H9 (cell line): ENCODE data around the gene IL9R. TPM values are rescaled to one million over a fixed set of nuclear protein-coding genes. Genes with fewer than 3 reads are reported as not detected.

Experiments
- DNase-seq: peaks from one replicate; pipeline ENCODE4 v3.0.0-alpha.2; 2017
- H2AFZ ChIP-seq: one replicate; pipeline ENCODE4 v1.6.1; 2013; ENCODE audit warnings: mild to moderate bottlenecking, low read length, control low read depth, moderate library complexity
- H2AK5ac ChIP-seq: 2 replicates; pipeline ENCODE4 v1.6.1; 2013; ENCODE audit warnings: low read length, control low read depth, mixed read lengths; ENCODE audit not compliant: insufficient read length
- H2BK120ac ChIP-seq: one replicate; pipeline ENCODE4 v1.6.1; 2013; ENCODE audit warnings: low read depth, mild to moderate bottlenecking, low read length, control low read depth, inconsistent platforms; ENCODE audit not compliant: poor library complexity, severe bottlenecking
- H2BK12ac ChIP-seq: 2 replicates; pipeline ENCODE4 v1.6.1; 2013; ENCODE audit warnings: low read length, control low read depth, mixed read lengths, low read depth; ENCODE audit not compliant: insufficient read length
- H2BK15ac ChIP-seq: 2 replicates; pipeline ENCODE4 v1.6.1; 2013; ENCODE audit warnings: low read depth, low read length, control low read depth
- H2BK20ac ChIP-seq: one replicate; pipeline ENCODE4 v1.6.1; 2013; ENCODE audit warnings: low read depth, mild to moderate bottlenecking, low read length, control low read depth, inconsistent platforms; ENCODE audit not compliant: poor library complexity, severe bottlenecking
- H2BK5ac ChIP-seq: 2 replicates; pipeline ENCODE4 v1.6.1; 2013; ENCODE audit warnings: low read length, control low read depth, mixed read lengths; ENCODE audit not compliant: insufficient read length
- H3K14ac ChIP-seq: 2 replicates; pipeline ENCODE4 v1.6.1; 2013; ENCODE audit warnings: low read length, control low read depth; ENCODE audit not compliant: insufficient read depth
- H3K18ac ChIP-seq: 2 replicates; pipeline ENCODE4 v1.6.1; 2013; ENCODE audit warnings: low read depth, mild to moderate bottlenecking, mixed read lengths, low read length, control low read depth; ENCODE audit not compliant: insufficient read length
- H3K23ac ChIP-seq: 2 replicates; pipeline ENCODE4 v1.6.1; 2013; ENCODE audit warnings: low read length, control low read depth, mixed read lengths, low read depth; ENCODE audit not compliant: insufficient read length
- H3K23me2 ChIP-seq: 2 replicates; pipeline ENCODE4 v1.6.1; 2013; ENCODE audit warnings: low read depth, mild to moderate bottlenecking, mixed read lengths, low read length, control low read depth; ENCODE audit not compliant: insufficient read length, poor library complexity, severe bottlenecking
- H3K27ac ChIP-seq: 2 replicates; pipeline ENCODE4 v1.5.1; 2013; ENCODE audit warnings: low read length, control low read depth, mixed read lengths, low read depth; ENCODE audit not compliant: insufficient read length
- H3K27me3 ChIP-seq: 2 replicates; pipeline ENCODE4 v1.6.1; 2013; ENCODE audit warnings: low read length, control low read depth, inconsistent platforms; ENCODE audit not compliant: insufficient read depth
- H3K4ac ChIP-seq: 2 replicates; pipeline ENCODE4 v1.6.1; 2013; ENCODE audit warnings: low read depth, mild to moderate bottlenecking, control low read depth, inconsistent platforms, low read length, moderate library complexity
- H3K4me1 ChIP-seq: 2 replicates; pipeline ENCODE4 v1.6.1; 2013; ENCODE audit warnings: low read length, control low read depth, inconsistent platforms; ENCODE audit not compliant: insufficient read depth
- H3K4me2 ChIP-seq: 2 replicates; pipeline ENCODE4 v1.6.1; 2013; ENCODE audit warnings: low read length, control low read depth, mixed read lengths; ENCODE audit not compliant: insufficient read length, insufficient read depth
- H3K56ac ChIP-seq: 2 replicates; pipeline ENCODE4 v1.6.1; 2013; ENCODE audit warnings: low read depth, mild to moderate bottlenecking, mixed read lengths, low read length, control low read depth; ENCODE audit not compliant: insufficient read length
- H3K79me1 ChIP-seq: 2 replicates; pipeline ENCODE4 v1.6.1; 2013; ENCODE audit warnings: low read depth, mild to moderate bottlenecking, moderate library complexity, low read length, control low read depth, inconsistent platforms; ENCODE audit not compliant: insufficient read depth, poor library complexity, severe bottlenecking
- H3K79me2 ChIP-seq: 2 replicates; pipeline ENCODE4 v1.6.1; 2013; ENCODE audit warnings: low read length, control low read depth, inconsistent platforms; ENCODE audit not compliant: insufficient read depth
- H3K9ac ChIP-seq: 2 replicates; pipeline ENCODE4 v1.6.1; 2013; ENCODE audit warnings: low read length, control low read depth, mixed read lengths; ENCODE audit not compliant: insufficient read length; ENCODE audit errors: extremely low read depth
- H3K9me3 ChIP-seq: one replicate; pipeline ENCODE4 v1.6.1; 2013; ENCODE audit warnings: low read depth, low read length, inconsistent platforms; ENCODE audit not compliant: control insufficient read depth
- H3T11ph ChIP-seq: one replicate; pipeline ENCODE4 v1.6.1; 2013; ENCODE audit warnings: mild to moderate bottlenecking, low read length, control low read depth, inconsistent platforms
- H4K20me1 ChIP-seq: one replicate; pipeline ENCODE4 v1.6.1; 2013; ENCODE audit not compliant: control insufficient read depth, insufficient read length, insufficient read depth
- H4K5ac ChIP-seq: 2 replicates; pipeline ENCODE4 v1.6.1; 2013; ENCODE audit warnings: low read depth, mild to moderate bottlenecking, mixed read lengths, low read length, control low read depth; ENCODE audit not compliant: insufficient read length
- H4K8ac ChIP-seq: replicated peaks from 2 replicates; pipeline ENCODE4 v1.6.1; 2013; ENCODE audit warnings: low read length, control low read depth, mixed read lengths, low read depth; ENCODE audit not compliant: insufficient read length
- H4K91ac ChIP-seq: 2 replicates; pipeline ENCODE4 v1.6.1; 2013; ENCODE audit warnings: low read depth, mild to moderate bottlenecking, moderate library complexity, mixed read lengths, low read length, control low read depth; ENCODE audit not compliant: insufficient read length
- H3K27ac Mint-ChIP-seq, 3 experiments: 2 replicates in 2 of 3; 3 replicates in 1 of 3; pipeline ENCODE4 v1.8.0; 2020 to 2021; ENCODE audit warnings: mixed read lengths in 3 of 3, mild to moderate bottlenecking in 1 of 3, moderate library complexity in 1 of 3
- H3K27me3 Mint-ChIP-seq: 2 replicates; pipeline ENCODE4 v1.8.0; 2021; ENCODE audit warnings: low read depth, mild to moderate bottlenecking, moderate library complexity, mixed read lengths
- H3K36me3 Mint-ChIP-seq, 3 experiments: 2 replicates in 2 of 3; 3 replicates in 1 of 3; pipeline ENCODE4 v1.8.0; 2020 to 2021; ENCODE audit warnings: low read depth in 3 of 3, mixed read lengths in 3 of 3; ENCODE audit not compliant: insufficient read depth in 1 of 3
- H3K4me1 Mint-ChIP-seq, 2 experiments: 2 replicates each; pipeline ENCODE4 v1.8.0; 2020; ENCODE audit warnings: mixed read lengths in 2 of 2
- H3K4me3 Mint-ChIP-seq, 2 experiments: 2 replicates in 1 of 2; 3 replicates in 1 of 2; pipeline ENCODE4 v1.8.0; 2020 to 2021; ENCODE audit warnings: mild to moderate bottlenecking in 2 of 2, mixed read lengths in 2 of 2, moderate library complexity in 1 of 2
- H3K9me3 Mint-ChIP-seq, 2 experiments: 2 replicates in 1 of 2; 3 replicates in 1 of 2; pipeline ENCODE4 v1.8.0; 2020; ENCODE audit warnings: mild to moderate bottlenecking in 2 of 2, mixed read lengths in 2 of 2, moderate library complexity in 1 of 2
- CTCF ChIP-seq: fragments of 200-600 bp; sonication (generic); conservative IDR thresholded peaks from 3 replicates; pipeline ENCODE4 v1.8.0; 2021; ENCODE audit warnings: antibody characterized with exemption, mild to moderate bottlenecking
- WGBS: extraction: QIAGEN DNeasy Blood & Tissue Kit; methylation state at CpG from one replicate; pipeline ENCODE4 v1.1.7; 2013; ENCODE audit warnings: missing lambda C conversion rate, low lambda C conversion rate, mixed read lengths; ENCODE audit not compliant: insufficient read length; ENCODE audit errors: extremely low coverage; 5-methylcytosine and 5-hydroxymethylcytosine counted together
- total RNA-seq: library from RNA; stranded (reverse); gene quantifications from 2 replicates; pipeline ENCODE4 v1.2.1, GENCODE V29; 2021

Gene IL9R
- total RNA-seq, 1 experiment from 2014 or later = 0.72 TPM

DNA sequence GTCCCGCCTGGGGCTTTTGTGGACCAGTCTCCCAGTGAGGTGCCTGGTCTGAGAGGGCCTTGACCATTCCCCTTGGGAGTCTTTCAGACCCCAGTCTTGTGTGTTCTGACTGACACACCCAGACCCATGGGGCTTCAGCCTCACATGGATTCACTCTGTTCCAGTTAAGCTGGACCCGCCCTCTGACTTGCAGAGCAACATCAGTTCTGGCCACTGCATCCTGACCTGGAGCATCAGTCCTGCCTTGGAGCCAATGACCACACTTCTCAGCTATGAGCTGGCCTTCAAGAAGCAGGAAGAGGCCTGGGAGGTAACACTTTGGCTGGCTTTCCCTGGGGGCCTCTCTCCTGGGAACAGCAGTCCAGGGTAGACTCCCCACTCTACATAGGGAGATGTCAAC lies 6.8 kb downstream of the IL9R start:
- H2BK15ac ChIP-seq = no peak overlapping the region
- H3T11ph ChIP-seq = no peak overlapping the region
- H3K14ac ChIP-seq = no peak overlapping the region
- no peak overlapping the region for H2AFZ ChIP-seq
- H3K4ac ChIP-seq = no peak overlapping the region
- H2BK20ac ChIP-seq = no peak overlapping the region
- H4K91ac ChIP-seq = no peak overlapping the region
- no peaks in the 10 kb centered on the region for H3K23me2 ChIP-seq
- H3K27me3 Mint-ChIP-seq = no peaks in the 10 kb centered on the region; the same call in 1 of the 2 replicates
- no peaks in the 10 kb centered on the region for H3K27me3 ChIP-seq
- H3K56ac ChIP-seq = no peak overlapping the region
- no peak overlapping the region for H3K27ac ChIP-seq
- no peak overlapping the region for H3K27ac Mint-ChIP-seq
- H3K4me2 ChIP-seq = no peak overlapping the region
- H4K5ac ChIP-seq = no peak overlapping the region
- no peak overlapping the region for H3K18ac ChIP-seq
- H3K9me3 Mint-ChIP-seq = peaks cover 59 to 63% of the 10 kb centered on the region in 2 experiments
- peaks cover 0 to 6% (median 5%) of the 10 kb centered on the region in 3 experiments; a peak in 3 of 7 replicates for H3K36me3 Mint-ChIP-seq
- no peak overlapping the region for H2BK12ac ChIP-seq
- H4K20me1 ChIP-seq = no peaks in the 10 kb centered on the region
- H3K4me1 ChIP-seq = no peaks in the 10 kb centered on the region
- no peak overlapping the region for H3K23ac ChIP-seq
- TF ChIP-seq CTCF = no peak
- DNase-seq = no peak
- no peaks in the 10 kb centered on the region for H3K79me1 ChIP-seq
- H2BK5ac ChIP-seq = no peak overlapping the region
- H3K9ac ChIP-seq = no peak overlapping the region
- no peaks in the 10 kb centered on the region for H3K4me1 Mint-ChIP-seq
- no peak overlapping the region for H4K8ac ChIP-seq
- H2AK5ac ChIP-seq = no peak overlapping the region
- peaks cover 21% of the 10 kb centered on the region for H3K9me3 ChIP-seq
- H2BK120ac ChIP-seq = no peak overlapping the region
- H3K4me3 Mint-ChIP-seq = no peak overlapping the region
- no peaks in the 10 kb centered on the region for H3K79me2 ChIP-seq
- WGBS = no CpG with 5 or more reads among the region's 2 CpGs
